ENCODE data around the gene CPTP.

GRCh38 chr1:1336931-1337792 lies 12.6 kb downstream of the CPTP start:
- TF ChIP-seq EZH2 (IDR thresholded peaks at IDR 0.05; ENCODE audit: borderline replicate concordance, low read depth, low read length, severe bottlenecking) (no peak), CTCF (IDR thresholded peaks at IDR 0.05; ENCODE audit: borderline replicate concordance, extremely low read depth, low read length, poor library complexity, severe bottlenecking) (no peak)

Measured in DND-41 (cell line).